Adrenal gland (tissue), 5 donors: ENCODE results near the gene ANKRD66.

ENCODE experiments used
- CTCF ChIP-seq, 6 experiments: fragments of 450-650 bp in 4 of 6; fragments of 200-600 bp in 2 of 6; sonication (generic) in 1 of 6; IDR thresholded peaks; 1 replicate in 5 of 6; 2 replicates in 1 of 6; pipeline versions ENCODE4 v1.5.1 to v1.8.0; 2016 to 2021; ENCODE audit warnings: antibody characterized with exemption in 6 of 6, mild to moderate bottlenecking in 2 of 6, moderate library complexity in 1 of 6
- POLR2A ChIP-seq, 2 donors: fragments of 450-650 bp; IDR thresholded peaks; one replicate each; pipeline ENCODE4 v1.6.1; 2017; ENCODE audit warnings: antibody characterized with exemption in 2 of 2, mild to moderate bottlenecking in 2 of 2, moderate library complexity in 1 of 2
- donor health status: DM: no; HTN: no; CAD: no.

DNA sequence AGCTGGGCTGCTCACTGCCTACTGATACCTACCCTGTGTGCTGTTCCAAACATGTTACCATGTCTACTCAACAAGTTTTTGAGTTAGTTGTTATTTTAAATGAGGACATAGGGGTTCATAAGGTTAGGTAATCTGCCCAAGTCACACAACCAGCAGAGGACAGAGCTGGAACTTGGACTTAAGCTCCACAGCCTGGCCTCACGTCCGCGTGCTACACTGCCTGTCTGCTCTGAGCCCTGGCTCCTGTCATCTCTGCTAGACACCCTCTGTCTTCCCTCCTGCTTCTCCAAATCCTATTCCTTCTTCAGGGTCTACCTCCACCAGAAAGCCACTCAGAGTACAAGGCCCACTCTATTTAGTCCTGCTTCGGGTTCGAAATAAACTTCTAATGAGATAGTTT is 18.2 kb downstream of the ANKRD66 start:
- no peak for TF ChIP-seq CTCF (IDR thresholded peaks at IDR 0.05)
- TF ChIP-seq POLR2A (IDR thresholded peaks at IDR 0.05) = no peak
